K562 (cell line): ENCODE measurements around the gene C2orf81. TPM values are rescaled to one million over a fixed set of nuclear protein-coding genes. Genes with fewer than 3 reads are reported as not detected.

Experiments used
- CTCF ChIP-seq, 3 experiments: IDR thresholded peaks in 2 of 3; conservative IDR thresholded peaks in 1 of 3; 2 replicates each; pipeline ENCODE4 v1.5.1; 2011 to 2012; ENCODE audit warnings: low read length in 3 of 3, mild to moderate bottlenecking in 3 of 3, control low read depth in 2 of 3, improper control_type of control experiment in 1 of 3, inconsistent platforms in 1 of 3, low read depth in 1 of 3, mixed read lengths in 1 of 3, moderate library complexity in 1 of 3; ENCODE audit not compliant: insufficient read depth in 2 of 3
- ELF1 ChIP-seq: fragments of 200-800 bp; sonication (Bioruptor generic); IDR thresholded peaks from 2 replicates; pipeline ENCODE4 v1.6.1; 2016; ENCODE audit warnings: missing genetic modification characterization, missing compliant biosample characterization
- ETS1 ChIP-seq: conservative IDR thresholded peaks from 2 replicates; pipeline ENCODE4 v1.6.1; 2011; ENCODE audit warnings: low read depth, mild to moderate bottlenecking, low read length; ENCODE audit not compliant: control insufficient read depth
- SRSF3 ChIP-seq: fragments of 200-400 bp; formaldehyde crosslinking; IDR thresholded peaks from 2 replicates; pipeline ENCODE4 v1.6.1; 2016; ENCODE audit warnings: mild to moderate bottlenecking, low read length, moderate library complexity; ENCODE audit not compliant: insufficient read depth
- ZBTB7A ChIP-seq: IDR thresholded peaks from 2 replicates; pipeline ENCODE4 v1.6.1; 2011; ENCODE audit warnings: low read depth, mild to moderate bottlenecking, low read length, moderate library complexity, borderline replicate concordance; ENCODE audit not compliant: control insufficient read depth
- ZNF589 ChIP-seq: fragments of 200-800 bp; sonication (Bioruptor generic); IDR thresholded peaks from 2 replicates; pipeline ENCODE4 v1.6.1; 2016; ENCODE audit warnings: low read depth, missing genetic modification characterization, missing compliant biosample characterization
- polyA plus RNA-seq, 8 experiments: library from polyadenylated mRNA; depleted of rRNA in 4 of 8; stranded (reverse) in 5 of 8; unstranded in 3 of 8; fragments of >200 nt; fragmentation: Nextera tagmentation in 2 of 8; fragmentation: Illumina TruSeq in 1 of 8; extraction: Ambion mirVana in 2 of 8; extraction: Trizol in 1 of 8; gene quantifications; 2 replicates each; pipeline versions ENCODE4 v1.2.1 to v1.2.3, GENCODE V29; 2011 to 2014; ENCODE audit warnings: inconsistent platforms in 1 of 8, missing spikeins in 1 of 8
- total RNA-seq, 7 experiments: library from RNA; depleted of rRNA in 6 of 7; stranded (reverse); fragments of >200 nt in 6 of 7; fragmentation: Illumina TruSeq in 2 of 7; extraction: Trizol in 2 of 7; gene quantifications; 2 replicates each; pipeline versions ENCODE4 v1.2.1 to v1.2.3, GENCODE V29; 2011 to 2021; ENCODE audit warnings: low replicate concordance in 1 of 7

C2orf81 gene
- total and polyA plus RNA-seq, 9 of the 15 experiments (the other 6 are each of a cell fraction or from before 2014, with no cell fraction given), result 0.06 TPM; not detected in 8

DNA sequence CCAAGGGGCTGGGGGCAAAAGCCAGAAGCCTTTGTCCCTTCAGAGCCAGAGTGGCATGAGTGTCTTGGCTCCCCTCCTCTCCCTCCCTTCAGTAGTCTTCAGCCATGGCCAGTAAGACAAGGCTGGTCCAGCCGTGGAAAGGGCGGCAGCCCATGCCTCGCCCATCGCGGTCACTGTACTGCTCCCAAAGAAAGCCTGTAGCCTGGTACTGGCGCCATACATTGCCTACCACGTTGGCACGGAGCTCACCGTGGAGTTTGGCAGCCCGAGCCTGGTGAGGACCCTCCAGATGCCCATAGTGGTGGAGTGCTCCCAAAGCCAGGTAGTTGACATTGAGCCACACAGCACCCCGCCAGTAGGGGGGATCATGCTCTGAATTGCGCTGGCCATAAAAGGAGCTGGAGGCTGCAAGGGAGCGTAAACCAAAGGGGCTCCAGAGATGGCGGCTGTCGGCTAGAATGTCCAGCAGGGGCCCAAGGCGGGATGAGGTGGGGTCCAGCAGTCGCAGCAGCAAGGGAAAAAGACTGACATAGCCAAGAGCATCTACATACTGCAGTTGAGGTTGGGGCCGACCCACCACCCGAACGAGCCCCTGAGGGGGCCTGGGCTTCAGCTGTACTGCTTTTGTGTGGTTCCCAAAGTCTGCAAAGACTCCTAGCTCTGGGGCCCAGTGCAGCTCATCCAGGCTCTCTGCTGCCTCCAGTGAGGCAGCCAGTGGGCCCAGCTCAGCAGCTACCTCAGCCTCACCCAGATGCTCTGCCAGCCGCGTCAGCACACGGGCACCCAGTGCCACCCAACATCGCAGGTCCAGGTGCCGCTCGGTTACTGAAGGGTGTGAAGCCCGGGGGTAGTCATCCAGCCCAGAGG is 40.0 kb upstream of the C2orf81 start (continued):
- TF ChIP-seq ELF1 (tag), result no peak
- TF ChIP-seq ZBTB7A, result peak; percentile 70; the same call in 1 of the 2 replicates
- no peak for TF ChIP-seq ZNF589
- no peak for TF ChIP-seq ETS1
- TF ChIP-seq CTCF (IDR thresholded peaks at IDR 0.05 in 2 of 3, conservative IDR thresholded peaks at IDR 0.05 in 1 of 3; ENCODE audit: insufficient read depth in 2 of 3, low read depth in 1 of 3, low read length in 3 of 3), result peak; percentile 53 to 66 (median 53)
- TF ChIP-seq SRSF3, result no peak
